IMR-90 (cell line): ENCODE data around the gene ITGB2.

Experiments used
- BHLHE40 ChIP-seq: fragments of 150-350 bp; IDR thresholded peaks from 2 replicates; pipeline ENCODE4 v1.6.1; 2016; ENCODE audit warnings: mild to moderate bottlenecking, low read depth, low read length
- CEBPB ChIP-seq: IDR thresholded peaks from 2 replicates; pipeline ENCODE4 v1.6.1; 2012; ENCODE audit warnings: low read depth, low read length, improper control_type of control experiment
- CTCF ChIP-seq: conservative IDR thresholded peaks from 2 replicates; pipeline ENCODE4 v1.5.1; 2012; ENCODE audit warnings: mild to moderate bottlenecking, low read depth, low read length, improper control_type of control experiment
- POLR2A ChIP-seq: IDR thresholded peaks from 2 replicates; pipeline ENCODE4 v1.6.1; 2012; ENCODE audit warnings: mild to moderate bottlenecking, low read depth, low read length
- RAD21 ChIP-seq: IDR thresholded peaks from 2 replicates; pipeline ENCODE4 v1.6.1; 2012; ENCODE audit warnings: low read length, improper control_type of control experiment
- RFX5 ChIP-seq: IDR thresholded peaks from 2 replicates; pipeline ENCODE4 v1.8.0; 2012; ENCODE audit warnings: low read depth, mild to moderate bottlenecking, low read length, moderate library complexity
- SMC3 ChIP-seq: fragments of 150-350 bp; IDR thresholded peaks from 2 replicates; pipeline ENCODE4 v1.6.1; 2016; ENCODE audit warnings: low read depth, mild to moderate bottlenecking, antibody characterized with exemption, low read length, moderate library complexity
- USF2 ChIP-seq: fragments of 150-350 bp; IDR thresholded peaks from 2 replicates; pipeline ENCODE4 v1.6.1; 2017; ENCODE audit warnings: mild to moderate bottlenecking, antibody characterized with exemption, low read length, low read depth

GRCh38 chr21:44842087-44842486, 78.6 kb downstream of the ITGB2 start:
- TF ChIP-seq CTCF, result no peak
- TF ChIP-seq USF2, result no peak
- no peak for TF ChIP-seq POLR2A
- no peak for TF ChIP-seq RAD21
- no peak for TF ChIP-seq CEBPB
- no peak for TF ChIP-seq BHLHE40
- no peak for TF ChIP-seq RFX5
- TF ChIP-seq SMC3, result no peak
